Mesodermal cell (in vitro differentiated cells): ENCODE data around the gene HSD11B2.

ENCODE experiments used
- H3K27ac ChIP-seq: 2 replicates; pipeline ENCODE4 v1.7.0; 2013; ENCODE audit warnings: mild to moderate bottlenecking, low read depth, low read length, moderate library complexity; ENCODE audit not compliant: severe bottlenecking
- H3K36me3 ChIP-seq: 2 replicates; pipeline ENCODE4 v1.7.1; 2013; ENCODE audit warnings: mild to moderate bottlenecking, low read length, moderate library complexity; ENCODE audit not compliant: control insufficient read depth, insufficient read depth
- H3K4me1 ChIP-seq: one replicate; pipeline ENCODE4 v1.7.1; 2013; ENCODE audit warnings: mild to moderate bottlenecking, low read length; ENCODE audit not compliant: insufficient read depth, control insufficient read depth, poor library complexity, severe bottlenecking
- H3K4me3 ChIP-seq: 2 replicates; pipeline ENCODE4 v1.7.0; 2013; ENCODE audit warnings: low read length, control low read depth, mild to moderate bottlenecking; ENCODE audit not compliant: insufficient read depth, poor library complexity, severe bottlenecking; ENCODE audit errors: extremely low read depth
- H3K9me3 ChIP-seq: 2 replicates; pipeline ENCODE4 v1.7.1; 2013; ENCODE audit warnings: mild to moderate bottlenecking, low read length, moderate library complexity; ENCODE audit not compliant: control insufficient read depth
- WGBS, 2 experiments: methylation state at CpG; one replicate each; pipeline ENCODE4 v1.1.5; 2013; ENCODE audit warnings: missing lambda C conversion rate in 2 of 2; ENCODE audit not compliant: insufficient coverage in 2 of 2; 5-methylcytosine and 5-hydroxymethylcytosine counted together

Gene HSD11B2

DNA sequence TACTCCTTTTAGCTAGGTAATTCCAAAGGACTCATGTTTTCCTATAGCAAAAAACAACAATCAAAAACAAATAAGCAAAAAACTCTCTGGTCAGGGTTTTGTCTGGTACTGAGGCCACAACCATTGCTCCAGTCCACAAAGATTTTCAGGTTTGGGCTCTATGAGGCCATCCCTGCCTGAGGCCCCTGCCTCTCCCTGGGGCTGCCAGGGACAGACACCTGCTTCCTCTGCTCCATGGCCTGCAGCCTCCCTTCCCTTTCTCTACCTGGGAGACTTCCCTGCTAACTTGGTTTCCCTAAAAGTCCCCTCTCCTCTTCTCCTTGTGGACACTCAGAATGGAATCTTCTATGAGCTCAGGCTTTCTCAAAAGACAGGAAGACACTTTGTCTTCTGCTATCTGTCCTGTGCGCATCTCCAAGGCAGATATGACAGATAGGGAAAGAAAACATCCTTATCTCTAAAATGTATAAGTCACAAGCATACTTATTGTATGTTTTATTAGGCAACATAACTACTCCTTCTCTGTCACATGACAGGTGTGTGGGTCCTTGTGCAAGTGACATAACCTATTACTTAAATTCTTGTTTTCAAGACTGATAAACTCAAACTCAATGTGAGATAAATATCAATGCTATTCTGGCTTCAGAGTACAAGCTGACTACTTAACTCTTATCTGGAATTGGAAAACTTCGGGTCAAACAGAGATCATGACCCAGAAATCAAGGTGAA lies 13.4 kb upstream of the HSD11B2 start:
- Histone ChIP-seq H3K4me1 (no peaks in the 10 kb centered on the region), H3K27ac (no peak overlapping the region), H3K9me3 (no peaks in the 10 kb centered on the region), H3K4me3 (no peak overlapping the region), H3K36me3 (no peaks in the 10 kb centered on the region)
- 83 to 93% methylated on average over 1 to 2 of the region's 2 CpGs for WGBS, 2 experiments

DNA sequence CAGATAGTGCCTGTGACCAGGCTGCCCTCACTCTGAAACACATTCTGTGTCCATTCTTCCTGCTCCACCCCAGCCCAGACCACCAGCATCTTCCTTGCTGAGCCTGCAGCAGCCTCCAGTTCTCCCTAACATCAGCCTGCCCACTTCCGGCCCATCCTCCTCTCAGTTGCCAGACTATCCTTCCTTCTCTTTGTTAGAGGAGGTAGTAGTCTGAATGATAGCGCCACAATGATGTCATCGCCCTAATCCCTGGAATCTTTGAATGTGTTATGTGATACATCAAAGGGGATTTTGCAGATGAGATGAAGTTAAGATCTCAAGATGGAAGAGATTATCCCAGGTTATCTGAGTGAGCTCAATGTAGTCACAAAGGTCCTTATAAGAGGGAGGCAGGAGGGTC lies 11.4 kb upstream of the HSD11B2 start:
- H3K9me3 ChIP-seq, result no peaks in the 10 kb centered on the region
- peaks cover 5% of the 10 kb centered on the region for H3K4me1 ChIP-seq
- H3K36me3 ChIP-seq, result no peaks in the 10 kb centered on the region
- 89 to 94% methylated on average over 2 of the region's 3 CpGs for WGBS, 2 experiments
- H3K27ac ChIP-seq, result no peak overlapping the region
- no peak overlapping the region for H3K4me3 ChIP-seq

DNA sequence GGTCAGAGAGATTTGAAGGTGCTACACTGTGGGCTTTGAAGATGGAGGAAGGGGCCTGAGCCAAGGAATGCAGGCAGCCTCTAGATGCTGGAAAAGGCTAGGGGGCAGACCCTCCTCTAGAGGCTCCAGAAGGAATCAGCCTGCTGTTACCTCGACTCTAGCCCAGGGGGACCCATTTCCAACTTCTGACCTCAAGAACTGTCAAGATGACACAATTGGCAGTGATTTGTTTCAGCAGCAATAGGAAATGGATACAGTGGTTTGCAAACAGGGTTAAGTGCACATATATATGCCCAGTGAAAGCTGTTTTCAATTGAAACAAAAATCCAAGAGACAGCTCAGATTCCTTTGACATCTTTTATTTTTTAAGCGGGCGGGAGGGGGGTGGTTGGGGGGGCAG lies 11.0 kb upstream of the HSD11B2 start:
- no peak overlapping the region for H3K27ac ChIP-seq

DNA sequence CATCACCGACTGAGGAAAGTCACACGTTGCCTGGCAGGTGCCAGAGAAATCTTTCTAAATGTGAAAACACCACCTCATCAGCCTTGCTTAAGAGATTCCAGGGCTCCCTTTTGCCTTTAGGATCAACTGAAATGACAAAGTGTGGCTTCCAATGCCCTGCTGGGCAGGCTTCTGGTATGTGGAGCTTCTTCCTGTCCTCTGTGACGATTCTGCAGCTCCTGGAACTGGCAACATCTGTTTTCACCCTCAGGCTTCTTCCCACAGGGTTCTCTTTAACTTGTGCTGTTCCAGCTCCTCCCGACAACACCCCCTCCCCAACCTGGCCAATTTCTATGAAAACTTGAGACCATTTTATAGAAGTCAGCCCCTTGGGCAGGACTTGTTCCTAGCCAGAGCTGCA lies 9.9 kb upstream of the HSD11B2 start:
- H3K4me1 ChIP-seq, result peaks cover 8% of the 10 kb centered on the region
- H3K9me3 ChIP-seq, result no peaks in the 10 kb centered on the region
- no peak overlapping the region for H3K27ac ChIP-seq
- H3K4me3 ChIP-seq, result no peak overlapping the region
- 53 to 81% methylated on average over 4 of the region's 4 CpGs for WGBS, 2 experiments
- no peaks in the 10 kb centered on the region for H3K36me3 ChIP-seq

More for the DNA sequence above, 11.0 kb upstream of the HSD11B2 start:
- Histone ChIP-seq H3K9me3 (no peaks in the 10 kb centered on the region), H3K4me3 (no peak overlapping the region), H3K4me1 (peaks cover 5% of the 10 kb centered on the region), H3K36me3 (no peaks in the 10 kb centered on the region)
- 77 to 100% methylated on average over 1 of the region's 3 CpGs for WGBS, 2 experiments

DNA sequence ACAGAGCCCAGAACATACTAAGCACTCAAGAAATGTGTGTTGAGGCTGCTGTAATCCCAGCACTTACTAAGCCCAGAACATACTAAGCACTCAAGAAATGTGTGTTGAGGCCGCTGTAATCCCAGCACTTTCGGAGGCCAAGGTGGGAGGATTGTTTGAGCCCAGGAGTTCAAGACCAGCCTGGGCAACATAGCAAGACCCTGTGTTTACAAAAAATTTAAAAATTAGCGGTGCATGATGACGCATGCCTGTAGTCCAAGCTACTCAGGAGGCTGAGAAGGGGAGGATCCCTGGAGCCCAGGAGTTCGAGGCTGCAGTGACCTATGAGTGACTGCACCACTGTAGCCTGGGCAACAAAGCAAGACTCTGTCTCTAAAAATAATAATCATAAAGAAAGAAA lies 7.9 kb upstream of the HSD11B2 start:
- no peaks in the 10 kb centered on the region for H3K36me3 ChIP-seq
- no peaks in the 10 kb centered on the region for H3K9me3 ChIP-seq
- no peak overlapping the region for H3K4me3 ChIP-seq
- H3K27ac ChIP-seq, result no peak overlapping the region
- peaks cover 8% of the 10 kb centered on the region for H3K4me1 ChIP-seq
- 84 to 92% methylated on average over 5 of the region's 5 CpGs for WGBS, 2 experiments

DNA sequence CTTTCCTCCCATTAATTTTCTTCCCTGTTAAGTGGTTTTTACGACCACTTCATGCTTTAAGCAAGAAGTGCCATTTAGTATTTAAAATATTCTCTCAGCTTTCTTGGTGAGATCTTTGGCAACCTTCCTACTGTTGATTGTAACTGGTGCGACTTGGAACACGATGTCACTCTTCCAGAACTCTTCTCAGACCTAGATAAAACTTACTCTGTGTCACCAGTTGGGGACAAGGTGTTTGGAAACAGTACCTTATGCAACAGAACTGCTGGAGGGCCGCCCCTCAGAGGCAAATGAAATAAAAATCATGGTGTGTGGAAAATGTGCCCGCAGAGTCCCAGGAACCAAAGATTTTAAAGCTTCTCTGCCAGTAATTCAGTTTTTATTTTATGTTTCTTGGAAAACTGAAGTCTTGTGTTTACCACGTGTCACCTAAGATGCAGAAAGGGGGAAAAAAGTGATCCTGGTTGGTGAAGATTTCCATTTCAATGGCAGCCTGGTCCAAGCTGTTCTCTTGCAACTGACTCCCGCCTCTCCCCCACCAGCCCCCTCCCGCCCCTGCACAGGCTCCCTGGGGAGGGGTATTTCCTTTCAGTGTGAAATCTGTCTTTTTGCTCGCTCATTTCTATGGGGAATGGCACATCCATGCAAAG lies 7.2 kb upstream of the HSD11B2 start:
- no peaks in the 10 kb centered on the region for H3K9me3 ChIP-seq
- H3K4me1 ChIP-seq, result peaks cover 8% of the 10 kb centered on the region
- 14 to 22% methylated on average over 2 of the region's 9 CpGs for WGBS, 2 experiments
- no peak overlapping the region for H3K4me3 ChIP-seq
- H3K36me3 ChIP-seq, result no peaks in the 10 kb centered on the region
- no peak overlapping the region for H3K27ac ChIP-seq

DNA sequence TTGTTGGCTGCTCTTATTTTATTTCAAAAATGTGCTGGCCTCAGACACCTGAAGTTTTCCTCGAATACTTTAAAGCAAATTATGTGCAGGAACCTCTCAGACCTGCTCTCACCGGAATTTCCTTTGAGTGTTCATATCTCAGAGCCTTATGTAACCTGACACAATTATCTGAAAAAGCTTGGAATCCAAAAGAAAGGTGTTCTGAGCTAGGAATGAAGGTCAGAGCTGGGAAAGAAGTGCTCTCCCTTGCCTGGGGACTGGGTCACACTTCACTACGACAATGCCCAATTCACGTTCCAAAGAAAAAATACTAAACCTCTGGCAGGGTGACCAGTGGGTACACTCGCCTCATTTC lies 6.7 kb upstream of the HSD11B2 start:
- 25 to 40% methylated on average over 2 to 5 of the region's 5 CpGs for WGBS, 2 experiments
- H3K27ac ChIP-seq, result no peak overlapping the region
- no peaks in the 10 kb centered on the region for H3K36me3 ChIP-seq
- H3K4me3 ChIP-seq, result no peak overlapping the region
- peaks cover 8% of the 10 kb centered on the region for H3K4me1 ChIP-seq
- H3K9me3 ChIP-seq, result no peaks in the 10 kb centered on the region

DNA sequence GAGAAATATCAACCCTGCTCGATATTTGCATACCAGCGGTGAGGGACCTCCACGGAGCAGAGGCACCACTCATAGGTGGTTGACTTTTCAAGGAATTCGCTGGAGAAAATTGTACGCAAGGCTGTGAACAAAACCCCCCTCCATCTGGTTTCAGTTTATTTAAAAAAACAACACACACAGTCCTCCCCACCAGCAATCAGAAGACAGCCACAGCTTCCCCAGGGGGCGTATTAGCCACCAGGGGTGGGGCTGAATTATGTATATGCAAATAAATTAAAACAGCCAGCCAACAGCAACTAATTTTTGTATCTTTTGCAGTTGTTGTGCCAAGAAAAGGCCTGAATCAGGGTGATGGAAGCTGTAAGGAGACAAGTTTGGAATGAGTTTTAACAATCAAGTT lies 5.9 kb upstream of the HSD11B2 start:
- H3K9me3 ChIP-seq, result no peaks in the 10 kb centered on the region
- peaks cover 8% of the 10 kb centered on the region for H3K4me1 ChIP-seq
- H3K27ac ChIP-seq, result no peak overlapping the region
- WGBS, 2 experiments, result 24 to 27% methylated on average over 3 of the region's 6 CpGs
- H3K36me3 ChIP-seq, result no peaks in the 10 kb centered on the region
- H3K4me3 ChIP-seq, result no peak overlapping the region

DNA sequence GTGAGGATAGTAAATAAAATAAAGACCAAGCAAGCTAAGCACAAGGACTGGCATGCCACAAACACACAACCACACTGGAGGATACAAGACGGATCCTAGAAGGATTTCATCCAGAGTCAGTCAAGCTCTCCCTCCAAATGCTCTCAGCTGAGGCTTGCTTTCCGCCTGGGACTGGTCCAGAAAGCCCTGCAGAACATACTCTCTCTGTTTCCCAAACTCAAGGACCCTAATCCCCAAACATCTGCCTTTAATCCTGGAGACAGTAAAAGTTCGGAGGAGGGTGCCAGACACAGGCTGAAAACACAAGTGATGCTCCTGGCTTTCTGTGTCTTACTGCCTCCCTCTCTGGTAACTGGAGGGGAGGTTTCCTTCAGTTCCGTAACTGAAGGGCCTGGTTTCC lies 5.3 kb upstream of the HSD11B2 start:
- Histone ChIP-seq H3K27ac (no peak overlapping the region), H3K4me1 (peaks cover 8% of the 10 kb centered on the region), H3K36me3 (no peaks in the 10 kb centered on the region), H3K9me3 (no peaks in the 10 kb centered on the region), H3K4me3 (no peak overlapping the region)
- WGBS, 2 experiments, result 85 to 89% methylated on average over 3 of the region's 4 CpGs

DNA sequence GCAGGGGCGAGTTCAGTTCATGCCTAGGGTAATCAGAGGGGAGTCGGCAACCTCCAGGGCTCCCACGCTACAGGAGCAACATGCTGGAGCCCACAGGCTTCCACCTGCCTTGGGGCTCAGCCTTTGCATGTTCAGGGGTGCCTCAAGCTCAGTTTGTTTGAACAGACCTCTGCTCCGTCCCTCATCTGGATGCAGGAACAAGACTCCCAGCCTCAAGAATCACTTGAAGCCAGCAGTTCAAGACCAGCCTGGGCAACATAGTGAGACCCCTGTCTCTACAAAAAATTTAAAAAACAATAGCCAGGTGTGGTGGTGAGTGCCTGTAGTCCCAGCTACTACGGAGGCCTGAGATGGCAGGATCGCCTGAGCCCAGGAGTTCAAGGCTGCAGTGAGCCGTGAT lies 4.9 kb upstream of the HSD11B2 start:
- Histone ChIP-seq H3K4me1 (peaks cover 8% of the 10 kb centered on the region), H3K27ac (no peak overlapping the region), H3K4me3 (no peak overlapping the region), H3K9me3 (no peaks in the 10 kb centered on the region), H3K36me3 (no peaks in the 10 kb centered on the region)
- WGBS, 2 experiments, result 92 to 100% methylated on average over 4 to 6 of the region's 7 CpGs

DNA sequence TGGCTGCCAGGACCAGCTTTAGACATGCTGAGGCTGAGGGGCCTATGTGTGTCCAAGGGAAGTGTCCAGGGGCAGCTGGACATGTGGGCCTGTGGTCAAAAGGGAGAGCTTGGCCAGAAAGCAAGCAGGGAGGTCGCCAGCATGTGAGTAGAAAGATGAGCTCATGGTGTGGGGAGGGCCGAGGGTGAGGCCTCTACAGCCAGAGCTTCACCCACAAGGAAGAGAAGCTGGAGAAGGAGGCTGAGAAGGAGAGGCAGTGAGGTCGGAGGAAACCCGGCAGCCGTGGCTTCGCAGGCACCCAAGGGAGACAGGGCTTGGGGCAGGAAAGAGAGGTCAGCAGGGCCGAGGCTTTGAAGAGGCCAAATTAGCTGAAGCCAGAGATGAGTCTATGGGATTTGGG lies 4.0 kb upstream of the HSD11B2 start:
- H3K4me1 ChIP-seq, result peaks cover 8% of the 10 kb centered on the region
- no peak overlapping the region for H3K4me3 ChIP-seq
- WGBS, 2 experiments, result 85 to 89% methylated on average over 4 to 7 of the region's 7 CpGs
- H3K27ac ChIP-seq, result no peak overlapping the region
- H3K36me3 ChIP-seq, result no peaks in the 10 kb centered on the region
- H3K9me3 ChIP-seq, result no peaks in the 10 kb centered on the region
